Measurements from ENCODE around the gene CHAD. TPM values are rescaled to one million over a fixed set of nuclear protein-coding genes. Genes with fewer than 3 reads are reported as not detected.

CHAD gene
- total RNA-seq, 2 donors from 2014 or later: not detected

GRCh38 chr17:50464736-50465135, 3.9 kb downstream of the CHAD start:
- no peaks in the 10 kb centered on the region for H3K27me3 ChIP-seq (replicated peaks; ENCODE audit: insufficient read depth)
- DNase-seq (ENCODE audit: low spot score) (no peak), ATAC-seq (ENCODE audit: insufficient number of reproducible peaks, low FRiP score, low read depth) (no peak)
- H3K4me1 ChIP-seq (ENCODE audit: control insufficient read depth in 1 of 2, low read depth in 2 of 2): peaks cover 12 to 13% of the 10 kb centered on the region in 2 donors
- no peak overlapping the region for H3K27ac ChIP-seq
- no peaks in the 10 kb centered on the region for H3K9me3 ChIP-seq
- H3K36me3 ChIP-seq: no peaks in the 10 kb centered on the region
- no peak for TF ChIP-seq CTCF (IDR thresholded peaks at IDR 0.05)
- H3K4me3 ChIP-seq: no peak overlapping the region

- Histone ChIP-seq H3K36me3 (no peaks in the 10 kb centered on the region), H3K4me1 (ENCODE audit: control insufficient read depth in 1 of 2, low read depth in 2 of 2) (peaks cover 10 to 12% of the 10 kb centered on the region in 2 donors), H3K9me3 (no peaks in the 10 kb centered on the region), H3K27me3 (replicated peaks; ENCODE audit: insufficient read depth) (no peaks in the 10 kb centered on the region), H3K27ac (no peak overlapping the region), H3K4me3 (no peak overlapping the region)
- no peak for TF ChIP-seq CTCF (IDR thresholded peaks at IDR 0.05)
- ATAC-seq (ENCODE audit: insufficient number of reproducible peaks, low FRiP score, low read depth) (no peak), DNase-seq (ENCODE audit: low spot score) (no peak)
These were observed 4.6 kb downstream of the CHAD start for GRCh38 chr17:50464121-50464520.

GRCh38 chr17:50462446-50462845, 6.2 kb downstream of the CHAD start:
- ATAC-seq (ENCODE audit: insufficient number of reproducible peaks, low FRiP score, low read depth) (no peak), DNase-seq (ENCODE audit: low spot score) (no peak)
- Histone ChIP-seq H3K4me3 (no peak overlapping the region), H3K27ac (no peak overlapping the region), H3K27me3 (replicated peaks; ENCODE audit: insufficient read depth) (no peaks in the 10 kb centered on the region), H3K36me3 (no peaks in the 10 kb centered on the region), H3K9me3 (no peaks in the 10 kb centered on the region), H3K4me1 (ENCODE audit: control insufficient read depth in 1 of 2, low read depth in 2 of 2) (no peaks in the 10 kb centered on the region)
- TF ChIP-seq CTCF (IDR thresholded peaks at IDR 0.05): no peak

- H3K27me3 ChIP-seq (replicated peaks; ENCODE audit: insufficient read depth): no peaks in the 10 kb centered on the region
- H3K36me3 ChIP-seq: no peaks in the 10 kb centered on the region
- no peaks in the 10 kb centered on the region for H3K9me3 ChIP-seq
- H3K4me1 ChIP-seq (ENCODE audit: control insufficient read depth in 1 of 2, low read depth in 2 of 2): no peaks in the 10 kb centered on the region
- H3K27ac ChIP-seq: no peak overlapping the region
- no peak overlapping the region for H3K4me3 ChIP-seq
- DNase-seq (ENCODE audit: low spot score) (no peak), ATAC-seq (ENCODE audit: insufficient number of reproducible peaks, low FRiP score, low read depth) (no peak)
- no peak for TF ChIP-seq CTCF (IDR thresholded peaks at IDR 0.05)
These were observed 7.0 kb downstream of the CHAD start for GRCh38 chr17:50461550-50462132.

- Histone ChIP-seq H3K4me3 (no peak overlapping the region), H3K36me3 (no peaks in the 10 kb centered on the region), H3K4me1 (ENCODE audit: control insufficient read depth in 1 of 2, low read depth in 2 of 2) (no peaks in the 10 kb centered on the region), H3K9me3 (no peaks in the 10 kb centered on the region), H3K27me3 (replicated peaks; ENCODE audit: insufficient read depth) (no peaks in the 10 kb centered on the region), H3K27ac (no peak overlapping the region)
- DNase-seq (ENCODE audit: low spot score) (no peak), ATAC-seq (ENCODE audit: insufficient number of reproducible peaks, low FRiP score, low read depth) (no peak)
- TF ChIP-seq CTCF (IDR thresholded peaks at IDR 0.05): no peak
These were observed 7.7 kb downstream of the CHAD start for GRCh38 chr17:50460831-50461526.

Measured in thoracic aorta (tissue), 2 donors.